Fibroblast of lung (primary cell): ENCODE data around the gene TEX30. TPM values are rescaled to one million over a fixed set of nuclear protein-coding genes. Genes with fewer than 3 reads are reported as not detected.

Experiments used
- DNase-seq, 2 donors: peaks; one replicate each; pipeline versions ENCODE4 v3.0.0 to v3.0.0-alpha.2; 2010; ENCODE audit warnings: low read depth in 2 of 2
- H2AFZ ChIP-seq: 2 replicates; pipeline ENCODE4 v1.5.1; 2012; ENCODE audit warnings: low read length, control low read depth, inconsistent platforms
- H3K27ac ChIP-seq: 2 replicates; pipeline ENCODE4 v1.5.1; 2011; ENCODE audit warnings: low read length, control low read depth; ENCODE audit not compliant: insufficient read depth
- H3K27me3 ChIP-seq: 2 replicates; pipeline ENCODE4 v1.5.1; 2011; ENCODE audit warnings: mild to moderate bottlenecking, low read length; ENCODE audit not compliant: control insufficient read depth, insufficient read depth
- H3K36me3 ChIP-seq: 2 replicates; pipeline ENCODE4 v1.5.1; 2011; ENCODE audit warnings: low read length; ENCODE audit not compliant: control insufficient read depth, insufficient read depth
- H3K4me1 ChIP-seq: 2 replicates; pipeline ENCODE4 v1.5.1; 2011; ENCODE audit warnings: low read length; ENCODE audit not compliant: control insufficient read depth, insufficient read depth; ENCODE audit errors: extremely low read depth
- H3K4me2 ChIP-seq: 2 replicates; pipeline ENCODE4 v1.5.1; 2011; ENCODE audit warnings: low read length, control low read depth; ENCODE audit not compliant: insufficient read depth; ENCODE audit errors: extremely low read depth
- H3K4me3 ChIP-seq, 4 experiments: fragments of 200-600 bp in 1 of 4; sonication (generic) in 1 of 4; replicated peaks in 1 of 4; 2 replicates each; pipeline ENCODE4 v1.5.1; 2011 to 2016; ENCODE audit warnings: low read length in 4 of 4, low read depth in 3 of 4, mild to moderate bottlenecking in 3 of 4, control low read depth in 2 of 4, inconsistent platforms in 1 of 4, mixed read lengths in 1 of 4; ENCODE audit not compliant: insufficient read depth in 1 of 4; ENCODE audit errors: control extremely low read depth in 1 of 4
- H3K79me2 ChIP-seq: 2 replicates; pipeline ENCODE4 v1.5.1; 2012; ENCODE audit warnings: mild to moderate bottlenecking, low read length, inconsistent platforms; ENCODE audit not compliant: control insufficient read depth, insufficient read depth
- H3K9ac ChIP-seq: 2 replicates; pipeline ENCODE4 v1.5.1; 2011; ENCODE audit warnings: mild to moderate bottlenecking, low read length, control low read depth; ENCODE audit not compliant: insufficient read depth
- H3K9me3 ChIP-seq: 2 replicates; pipeline ENCODE4 v1.5.1; 2012; ENCODE audit warnings: low read depth, low read length; ENCODE audit not compliant: control insufficient read depth, insufficient read depth
- H4K20me1 ChIP-seq: 2 replicates; pipeline ENCODE4 v1.5.1; 2011; ENCODE audit warnings: low read length; ENCODE audit not compliant: control insufficient read depth, insufficient read depth; ENCODE audit errors: extremely low read depth
- EZH2 ChIP-seq: IDR thresholded peaks from 2 replicates; pipeline ENCODE4 v1.5.1; 2012; ENCODE audit warnings: low read length, control low read depth, mild to moderate bottlenecking; ENCODE audit errors: missing control alignments
- polyA plus RNA-seq, 2 donors: library from polyadenylated mRNA; depleted of rRNA in 1 of 2; stranded (reverse) in 1 of 2; unstranded in 1 of 2; fragments of >200 nt; gene quantifications; 2 replicates each; pipeline ENCODE4 v1.2.1, GENCODE V29; 2011 to 2012; ENCODE audit warnings: missing spikeins in 1 of 2
- total RNA-seq: library from RNA; depleted of rRNA; stranded (reverse); fragments of >200 nt; gene quantifications from 2 replicates; pipeline ENCODE4 v1.2.1, GENCODE V29; 2014
- TF ChIP-seq, protein P1 (sequence below), 2 donors: IDR thresholded peaks in 1 of 2; conservative IDR thresholded peaks in 1 of 2; 1 replicate in 1 of 2; 2 replicates in 1 of 2; pipeline ENCODE4 v1.5.1; 2011 to 2012; ENCODE audit warnings: low read length in 2 of 2, control low read depth in 1 of 2, inconsistent platforms in 1 of 2, low read depth in 1 of 2, mild to moderate bottlenecking in 1 of 2

TEX30 gene
- total and polyA plus RNA-seq, 2 donors (not counting 1 experiment from before 2014, with no cell fraction given) = 11.9 to 12.7 TPM

DNA sequence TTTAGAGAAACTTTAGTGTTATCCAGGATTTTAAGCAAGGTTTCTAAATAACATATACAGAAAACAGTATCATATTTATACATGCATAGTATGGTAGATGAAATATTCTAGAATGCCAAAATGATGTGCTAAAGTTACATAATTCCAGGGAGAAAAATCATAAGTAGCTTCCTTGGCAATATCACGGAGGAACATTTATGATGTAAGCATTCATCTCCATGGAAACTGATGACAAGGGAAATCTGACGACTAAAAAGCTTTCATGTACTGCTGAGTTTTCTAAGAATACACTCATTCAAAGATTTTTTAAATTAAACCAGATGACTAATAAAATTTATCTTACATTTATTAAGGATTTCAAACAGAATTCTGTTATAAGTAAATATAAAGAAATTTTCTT is 4.7 kb downstream of the TEX30 start:
- Histone ChIP-seq H3K4me2 (no peak overlapping the region), H3K27me3 (no peaks in the 10 kb centered on the region), H2AFZ (no peak overlapping the region), H3K4me3 (no peak overlapping the region), H3K79me2 (peaks cover 21% of the 10 kb centered on the region), H3K27ac (no peak overlapping the region), H4K20me1 (no peaks in the 10 kb centered on the region), H3K9ac (no peak overlapping the region), H3K9me3 (no peaks in the 10 kb centered on the region), H3K4me1 (peaks cover 1% of the 10 kb centered on the region), H3K36me3 (no peaks in the 10 kb centered on the region)
- peak in 1 of 2 donors; percentile 46 for DNase-seq
- no peak for TF ChIP-seq EZH2
- TF ChIP-seq, protein P1, sequence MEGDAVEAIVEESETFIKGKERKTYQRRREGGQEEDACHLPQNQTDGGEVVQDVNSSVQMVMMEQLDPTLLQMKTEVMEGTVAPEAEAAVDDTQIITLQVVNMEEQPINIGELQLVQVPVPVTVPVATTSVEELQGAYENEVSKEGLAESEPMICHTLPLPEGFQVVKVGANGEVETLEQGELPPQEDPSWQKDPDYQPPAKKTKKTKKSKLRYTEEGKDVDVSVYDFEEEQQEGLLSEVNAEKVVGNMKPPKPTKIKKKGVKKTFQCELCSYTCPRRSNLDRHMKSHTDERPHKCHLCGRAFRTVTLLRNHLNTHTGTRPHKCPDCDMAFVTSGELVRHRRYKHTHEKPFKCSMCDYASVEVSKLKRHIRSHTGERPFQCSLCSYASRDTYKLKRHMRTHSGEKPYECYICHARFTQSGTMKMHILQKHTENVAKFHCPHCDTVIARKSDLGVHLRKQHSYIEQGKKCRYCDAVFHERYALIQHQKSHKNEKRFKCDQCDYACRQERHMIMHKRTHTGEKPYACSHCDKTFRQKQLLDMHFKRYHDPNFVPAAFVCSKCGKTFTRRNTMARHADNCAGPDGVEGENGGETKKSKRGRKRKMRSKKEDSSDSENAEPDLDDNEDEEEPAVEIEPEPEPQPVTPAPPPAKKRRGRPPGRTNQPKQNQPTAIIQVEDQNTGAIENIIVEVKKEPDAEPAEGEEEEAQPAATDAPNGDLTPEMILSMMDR (conservative IDR thresholded peaks at IDR 0.05 in 1 of 2, IDR thresholded peaks at IDR 0.05 in 1 of 2; ENCODE audit: low read depth in 1 of 2, low read length in 2 of 2) = no peak

DNA sequence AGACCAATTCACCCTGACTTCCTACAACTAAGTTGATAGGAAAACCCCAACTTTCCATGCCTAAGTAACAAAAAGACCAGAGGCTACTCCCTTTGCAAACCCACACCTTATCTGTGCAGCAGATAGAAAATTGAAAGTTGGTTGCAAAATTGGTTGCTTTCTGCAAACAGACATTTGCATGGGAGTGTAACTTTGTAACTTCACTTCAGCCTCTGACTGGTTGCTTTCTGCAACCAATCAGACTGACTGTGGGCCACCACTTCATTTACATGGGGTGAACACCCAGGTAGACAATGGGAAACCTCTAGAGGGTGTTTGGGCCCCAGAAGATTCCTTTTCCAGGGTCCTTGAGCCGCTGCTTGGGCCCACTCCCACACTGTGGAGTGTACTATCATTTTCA is 9.8 kb downstream of the TEX30 start:
- Histone ChIP-seq H3K27me3 (no peaks in the 10 kb centered on the region), H3K27ac (no peak overlapping the region), H3K36me3 (no peaks in the 10 kb centered on the region), H2AFZ (no peak overlapping the region), H3K4me3 (no peak overlapping the region), H3K4me2 (no peak overlapping the region), H3K79me2 (no peaks in the 10 kb centered on the region), H3K4me1 (no peaks in the 10 kb centered on the region), H3K9ac (no peak overlapping the region), H3K9me3 (no peaks in the 10 kb centered on the region), H4K20me1 (no peaks in the 10 kb centered on the region)
- DNase-seq = no peak
- TF ChIP-seq EZH2 = no peak

DNA sequence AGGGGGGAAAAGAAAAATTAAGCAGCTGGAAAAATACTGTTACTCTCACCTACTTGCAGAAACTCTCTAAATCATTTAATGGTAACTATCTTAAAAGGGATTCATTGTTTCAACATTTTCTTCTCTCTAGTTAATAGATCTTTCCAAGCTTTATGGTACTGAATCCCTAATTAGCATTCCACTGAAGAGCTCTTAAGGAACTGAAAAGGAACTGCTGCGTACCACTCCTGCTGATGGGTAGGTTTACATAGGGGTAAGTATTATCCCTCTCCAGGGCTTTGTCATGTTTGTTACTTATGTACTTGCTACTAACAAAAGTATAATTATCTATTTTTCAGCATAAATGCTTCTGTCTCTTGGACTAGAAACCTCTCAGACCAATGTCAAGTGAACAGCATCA is 12.5 kb downstream of the TEX30 start:
- no peak overlapping the region for H3K9ac ChIP-seq

More for the DNA sequence above, 12.5 kb downstream of the TEX30 start:
- Histone ChIP-seq H3K27ac (no peak overlapping the region), H3K27me3 (no peaks in the 10 kb centered on the region), H4K20me1 (no peaks in the 10 kb centered on the region), H3K79me2 (no peaks in the 10 kb centered on the region), H3K9me3 (no peaks in the 10 kb centered on the region), H3K36me3 (no peaks in the 10 kb centered on the region), H2AFZ (no peak overlapping the region), H3K4me3 (no peak overlapping the region), H3K4me1 (no peaks in the 10 kb centered on the region), H3K4me2 (no peak overlapping the region)
- DNase-seq = no peak
- TF ChIP-seq, protein P1 (conservative IDR thresholded peaks at IDR 0.05 in 1 of 2, IDR thresholded peaks at IDR 0.05 in 1 of 2; ENCODE audit: low read depth in 1 of 2, low read length in 2 of 2) = no peak
- TF ChIP-seq EZH2 = no peak
